ENCODE data around the gene EIF2S1. TPM values are rescaled to one million over a fixed set of nuclear protein-coding genes. Genes with fewer than 3 reads are reported as not detected.

EIF2S1 gene
- total RNA-seq, 1 donor from 2014 or later = 143 TPM

GRCh38 chr14:67389275-67389674 is 29.1 kb downstream of the EIF2S1 start:
- H3K4me2 ChIP-seq (ENCODE audit: low read length) = no peak overlapping the region
- TF ChIP-seq CTCF (IDR thresholded peaks at IDR 0.05; ENCODE audit: insufficient read depth, low read depth, low read length) (no peak), EZH2 (IDR thresholded peaks at IDR 0.05; ENCODE audit: insufficient read depth, low read length) (no peak)
- Mint-ChIP-seq H3K36me3 (ENCODE audit: low read depth, unreplicated experiment) (peaks cover 6% of the 10 kb centered on the region), H3K9me3 (ENCODE audit: unreplicated experiment) (no peaks in the 10 kb centered on the region), H3K27me3 (ENCODE audit: low read depth, unreplicated experiment) (peaks cover 4% of the 10 kb centered on the region), H3K4me3 (ENCODE audit: unreplicated experiment) (no peak overlapping the region), H3K27ac (ENCODE audit: unreplicated experiment) (no peak overlapping the region), H3K4me1 (ENCODE audit: low read depth, unreplicated experiment) (peaks cover 14% of the 10 kb centered on the region)
- no peak overlapping the region for H3K4me3 ChIP-seq (ENCODE audit: insufficient read depth, low read depth, low read length)
- no peaks in the 10 kb centered on the region for H3K9me3 ChIP-seq (ENCODE audit: insufficient read depth, low read depth, low read length)
- H3K27me3 ChIP-seq (ENCODE audit: insufficient read depth, low read length) = no peaks in the 10 kb centered on the region
- no peaks in the 10 kb centered on the region for H4K20me1 ChIP-seq (ENCODE audit: insufficient read depth, low read length)
- FAIRE-seq (no peak), DNase-seq (ENCODE audit: low read depth) (no peak)
- H3K79me2 ChIP-seq (ENCODE audit: insufficient read depth, low read length) = no peaks in the 10 kb centered on the region
- H3K36me3 ChIP-seq (ENCODE audit: insufficient read depth, low read length) = peaks cover 21% of the 10 kb centered on the region
- no peak overlapping the region for H3K9ac ChIP-seq (ENCODE audit: low read length)
- no peak overlapping the region for H3K27ac ChIP-seq (ENCODE audit: low read depth, low read length)
- no peak overlapping the region for H2AFZ ChIP-seq (ENCODE audit: low read depth, low read length)
- peaks cover 5% of the 10 kb centered on the region for H3K4me1 ChIP-seq (ENCODE audit: insufficient read depth, low read length)

GRCh38 chr14:67389811-67390534 is 29.8 kb downstream of the EIF2S1 start:
- Histone ChIP-seq H3K4me2 (ENCODE audit: low read length) (no peak overlapping the region), H2AFZ (ENCODE audit: low read depth, low read length) (no peak overlapping the region), H3K27me3 (ENCODE audit: insufficient read depth, low read length) (no peaks in the 10 kb centered on the region), H3K9ac (ENCODE audit: low read length) (no peak overlapping the region), H3K4me3 (ENCODE audit: insufficient read depth, low read depth, low read length) (no peak overlapping the region), H3K27ac (ENCODE audit: low read depth, low read length) (no peak overlapping the region), H4K20me1 (ENCODE audit: insufficient read depth, low read length) (no peaks in the 10 kb centered on the region), H3K4me1 (ENCODE audit: insufficient read depth, low read length) (peaks cover 5% of the 10 kb centered on the region), H3K79me2 (ENCODE audit: insufficient read depth, low read length) (no peaks in the 10 kb centered on the region), H3K9me3 (ENCODE audit: insufficient read depth, low read depth, low read length) (no peaks in the 10 kb centered on the region), H3K36me3 (ENCODE audit: insufficient read depth, low read length) (peaks cover 14% of the 10 kb centered on the region)
- Mint-ChIP-seq H3K27me3 (ENCODE audit: low read depth, unreplicated experiment) (peaks cover 4% of the 10 kb centered on the region), H3K4me3 (ENCODE audit: unreplicated experiment) (no peak overlapping the region), H3K36me3 (ENCODE audit: low read depth, unreplicated experiment) (peaks cover 6% of the 10 kb centered on the region), H3K9me3 (ENCODE audit: unreplicated experiment) (no peaks in the 10 kb centered on the region), H3K4me1 (ENCODE audit: low read depth, unreplicated experiment) (peaks cover 14% of the 10 kb centered on the region), H3K27ac (ENCODE audit: unreplicated experiment) (no peak overlapping the region)
- FAIRE-seq (no peak), DNase-seq (ENCODE audit: low read depth) (no peak)
- TF ChIP-seq CTCF (IDR thresholded peaks at IDR 0.05; ENCODE audit: insufficient read depth, low read depth, low read length) (no peak), EZH2 (IDR thresholded peaks at IDR 0.05; ENCODE audit: insufficient read depth, low read length) (no peak)

- Mint-ChIP-seq H3K36me3 (ENCODE audit: low read depth, unreplicated experiment) (peaks cover 6% of the 10 kb centered on the region), H3K27ac (ENCODE audit: unreplicated experiment) (no peak overlapping the region), H3K9me3 (ENCODE audit: unreplicated experiment) (no peaks in the 10 kb centered on the region), H3K27me3 (ENCODE audit: low read depth, unreplicated experiment) (peaks cover 4% of the 10 kb centered on the region), H3K4me3 (ENCODE audit: unreplicated experiment) (no peak overlapping the region), H3K4me1 (ENCODE audit: low read depth, unreplicated experiment) (peaks cover 19% of the 10 kb centered on the region)
- H4K20me1 ChIP-seq (ENCODE audit: insufficient read depth, low read length) = no peaks in the 10 kb centered on the region
- no peak overlapping the region for H3K27ac ChIP-seq (ENCODE audit: low read depth, low read length)
- no peak overlapping the region for H3K4me2 ChIP-seq (ENCODE audit: low read length)
- no peak overlapping the region for H3K9ac ChIP-seq (ENCODE audit: low read length)
- H3K79me2 ChIP-seq (ENCODE audit: insufficient read depth, low read length) = no peaks in the 10 kb centered on the region
- TF ChIP-seq EZH2 (IDR thresholded peaks at IDR 0.05; ENCODE audit: insufficient read depth, low read length) = no peak
- no peak for TF ChIP-seq CTCF (IDR thresholded peaks at IDR 0.05; ENCODE audit: insufficient read depth, low read depth, low read length)
- no peak for DNase-seq (ENCODE audit: low read depth)
- no peaks in the 10 kb centered on the region for H3K27me3 ChIP-seq (ENCODE audit: insufficient read depth, low read length)
- peaks cover 3% of the 10 kb centered on the region for H3K36me3 ChIP-seq (ENCODE audit: insufficient read depth, low read length)
- FAIRE-seq = no peak
- H3K4me1 ChIP-seq (ENCODE audit: insufficient read depth, low read length) = peaks cover 5% of the 10 kb centered on the region
- no peaks in the 10 kb centered on the region for H3K9me3 ChIP-seq (ENCODE audit: insufficient read depth, low read depth, low read length)
- no peak overlapping the region for H3K4me3 ChIP-seq (ENCODE audit: insufficient read depth, low read depth, low read length)
- no peak overlapping the region for H2AFZ ChIP-seq (ENCODE audit: low read depth, low read length)
Measured at GRCh38 chr14:67391268-67391667, 31.1 kb downstream of the EIF2S1 start.
